ENCODE measurements around the gene RBP7. TPM values are rescaled to one million over a fixed set of nuclear protein-coding genes. Genes with fewer than 3 reads are reported as not detected.

Gene RBP7
- total and polyA plus RNA-seq, 10 of the 15 experiments (the other 5 are each of a cell fraction or from before 2014, with no cell fraction given) = 0.20 TPM; not detected in 9

DNA sequence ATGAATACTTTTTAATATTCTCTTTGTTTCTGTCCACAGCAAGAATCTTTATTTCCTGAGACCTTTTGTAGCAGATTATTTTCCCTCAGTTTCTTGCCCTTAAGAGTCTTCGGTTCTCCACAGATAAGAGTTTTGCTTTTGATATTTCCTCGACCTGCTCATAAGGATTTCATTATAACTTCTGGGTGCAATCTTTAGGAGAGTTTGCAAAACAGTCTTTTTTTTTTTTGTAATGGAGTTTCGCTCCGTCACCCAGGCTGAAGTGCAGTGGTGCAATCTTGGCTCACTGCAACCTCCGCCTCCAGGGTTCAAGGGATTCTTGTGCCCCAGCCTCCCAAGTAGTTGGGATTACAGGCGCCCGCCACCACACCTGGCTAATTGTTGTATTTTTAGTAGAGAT, 25.6 kb downstream of the RBP7 start:
- CTCF ChIA-PET = no interaction called here

More for the DNA sequence above, 25.6 kb downstream of the RBP7 start:
- ChIA-PET SMC1A (ENCODE audit: uncharacterized antibody, unreplicated experiment) (no interaction called here), POLR2A (no interaction called here), RAD21 (ENCODE audit: unreplicated experiment) (no interaction called here)
- TF ChIP-seq SPI1 (IDR thresholded peaks at IDR 0.05; ENCODE audit: borderline replicate concordance, insufficient read depth, low read depth, low read length) (no peak), GATAD2B (conservative IDR thresholded peaks at IDR 0.05; ENCODE audit: low read depth) (no peak), CHD4 (IDR thresholded peaks at IDR 0.05) (no peak), SIX5 (IDR thresholded peaks at IDR 0.05; ENCODE audit: low read depth, low read length, severe bottlenecking) (no peak), ASH2L (IDR thresholded peaks at IDR 0.05; ENCODE audit: borderline replicate concordance, low read depth) (no peak), EZH2 (IDR thresholded peaks at IDR 0.05; ENCODE audit: borderline replicate concordance, control insufficient read depth, low read depth, low read length) (no peak), MYB (IDR thresholded peaks at IDR 0.05; ENCODE audit: borderline replicate concordance, low read depth, low read length) (no peak), ZNF622 (IDR thresholded peaks at IDR 0.05) (no peak), ZBED1 (IDR thresholded peaks at IDR 0.05; ENCODE audit: borderline replicate concordance) (no peak), CREM (IDR thresholded peaks at IDR 0.05; ENCODE audit: low read depth) (no peak), MEF2B (IDR thresholded peaks at IDR 0.05; ENCODE audit: partially characterized antibody, poor library complexity, severe bottlenecking) (no peak), NR2C1 (IDR thresholded peaks at IDR 0.05) (no peak), NRF1 (conservative IDR thresholded peaks at IDR 0.05; ENCODE audit: low read depth, low read length) (no peak), PAX8 (IDR thresholded peaks at IDR 0.05) (no peak), TBL1XR1 (IDR thresholded peaks at IDR 0.05; ENCODE audit: low read depth, low read length) (no peak), NFIC (IDR thresholded peaks at IDR 0.05; ENCODE audit: low read depth, low read length) (no peak), GABPA (IDR thresholded peaks at IDR 0.05; ENCODE audit: low read depth) (no peak)
- TF ChIP-seq, protein P1, sequence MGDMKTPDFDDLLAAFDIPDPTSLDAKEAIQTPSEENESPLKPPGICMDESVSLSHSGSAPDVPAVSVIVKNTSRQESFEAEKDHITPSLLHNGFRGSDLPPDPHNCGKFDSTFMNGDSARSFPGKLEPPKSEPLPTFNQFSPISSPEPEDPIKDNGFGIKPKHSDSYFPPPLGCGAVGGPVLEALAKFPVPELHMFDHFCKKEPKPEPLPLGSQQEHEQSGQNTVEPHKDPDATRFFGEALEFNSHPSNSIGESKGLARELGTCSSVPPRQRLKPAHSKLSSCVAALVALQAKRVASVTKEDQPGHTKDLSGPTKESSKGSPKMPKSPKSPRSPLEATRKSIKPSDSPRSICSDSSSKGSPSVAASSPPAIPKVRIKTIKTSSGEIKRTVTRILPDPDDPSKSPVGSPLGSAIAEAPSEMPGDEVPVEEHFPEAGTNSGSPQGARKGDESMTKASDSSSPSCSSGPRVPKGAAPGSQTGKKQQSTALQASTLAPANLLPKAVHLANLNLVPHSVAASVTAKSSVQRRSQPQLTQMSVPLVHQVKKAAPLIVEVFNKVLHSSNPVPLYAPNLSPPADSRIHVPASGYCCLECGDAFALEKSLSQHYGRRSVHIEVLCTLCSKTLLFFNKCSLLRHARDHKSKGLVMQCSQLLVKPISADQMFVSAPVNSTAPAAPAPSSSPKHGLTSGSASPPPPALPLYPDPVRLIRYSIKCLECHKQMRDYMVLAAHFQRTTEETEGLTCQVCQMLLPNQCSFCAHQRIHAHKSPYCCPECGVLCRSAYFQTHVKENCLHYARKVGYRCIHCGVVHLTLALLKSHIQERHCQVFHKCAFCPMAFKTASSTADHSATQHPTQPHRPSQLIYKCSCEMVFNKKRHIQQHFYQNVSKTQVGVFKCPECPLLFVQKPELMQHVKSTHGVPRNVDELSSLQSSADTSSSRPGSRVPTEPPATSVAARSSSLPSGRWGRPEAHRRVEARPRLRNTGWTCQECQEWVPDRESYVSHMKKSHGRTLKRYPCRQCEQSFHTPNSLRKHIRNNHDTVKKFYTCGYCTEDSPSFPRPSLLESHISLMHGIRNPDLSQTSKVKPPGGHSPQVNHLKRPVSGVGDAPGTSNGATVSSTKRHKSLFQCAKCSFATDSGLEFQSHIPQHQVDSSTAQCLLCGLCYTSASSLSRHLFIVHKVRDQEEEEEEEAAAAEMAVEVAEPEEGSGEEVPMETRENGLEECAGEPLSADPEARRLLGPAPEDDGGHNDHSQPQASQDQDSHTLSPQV (IDR thresholded peaks at IDR 0.05) = no peak
- TF ChIP-seq, protein P2, sequence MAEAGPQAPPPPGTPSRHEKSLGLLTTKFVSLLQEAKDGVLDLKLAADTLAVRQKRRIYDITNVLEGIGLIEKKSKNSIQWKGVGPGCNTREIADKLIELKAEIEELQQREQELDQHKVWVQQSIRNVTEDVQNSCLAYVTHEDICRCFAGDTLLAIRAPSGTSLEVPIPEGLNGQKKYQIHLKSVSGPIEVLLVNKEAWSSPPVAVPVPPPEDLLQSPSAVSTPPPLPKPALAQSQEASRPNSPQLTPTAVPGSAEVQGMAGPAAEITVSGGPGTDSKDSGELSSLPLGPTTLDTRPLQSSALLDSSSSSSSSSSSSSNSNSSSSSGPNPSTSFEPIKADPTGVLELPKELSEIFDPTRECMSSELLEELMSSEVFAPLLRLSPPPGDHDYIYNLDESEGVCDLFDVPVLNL (IDR thresholded peaks at IDR 0.05; ENCODE audit: low read depth, low read length) = no peak
- TF ChIP-seq, protein P3, sequence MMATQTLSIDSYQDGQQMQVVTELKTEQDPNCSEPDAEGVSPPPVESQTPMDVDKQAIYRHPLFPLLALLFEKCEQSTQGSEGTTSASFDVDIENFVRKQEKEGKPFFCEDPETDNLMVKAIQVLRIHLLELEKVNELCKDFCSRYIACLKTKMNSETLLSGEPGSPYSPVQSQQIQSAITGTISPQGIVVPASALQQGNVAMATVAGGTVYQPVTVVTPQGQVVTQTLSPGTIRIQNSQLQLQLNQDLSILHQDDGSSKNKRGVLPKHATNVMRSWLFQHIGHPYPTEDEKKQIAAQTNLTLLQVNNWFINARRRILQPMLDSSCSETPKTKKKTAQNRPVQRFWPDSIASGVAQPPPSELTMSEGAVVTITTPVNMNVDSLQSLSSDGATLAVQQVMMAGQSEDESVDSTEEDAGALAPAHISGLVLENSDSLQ (IDR thresholded peaks at IDR 0.05) = no peak
- in situ Hi-C loops (cut with MboI) (loop anchor here (5.0 kb wide), 2 partner anchors 70 to 145 kb away; no protein-coding TSS in a partner anchor), intact Hi-C loops (cut with micrococcal nuclease; ENCODE audit: unreplicated experiment) (no loop called here)
- H3K9me3 ChIP-seq (replicated peaks; ENCODE audit: control insufficient read depth, insufficient read depth, low read length) = no peaks in the 10 kb centered on the region; the same call in 2 of the 3 replicates
- no peak overlapping the region for H3K9ac ChIP-seq (ENCODE audit: control insufficient read depth, insufficient read depth, low read length)
- no peak overlapping the region for H3K27ac ChIP-seq (ENCODE audit: control insufficient read depth, insufficient read depth)
- no peaks in the 10 kb centered on the region for H4K20me1 ChIP-seq (ENCODE audit: control insufficient read depth, insufficient read depth)
- no peak for FAIRE-seq
- H3K4me1 ChIP-seq (ENCODE audit: control insufficient read depth, insufficient read depth, low read length) = peaks cover 5% of the 10 kb centered on the region; the same call in 1 of the 2 replicates
- WGBS (ENCODE audit: insufficient coverage, insufficient replicate concordance, low lambda C conversion rate, missing lambda C conversion rate) = 83% methylated on average over 7 of the region's 7 CpGs
- no peaks in the 10 kb centered on the region for H3K79me2 ChIP-seq (ENCODE audit: control insufficient read depth, insufficient read depth, low read length)
- BruUV-seq (replicated peaks) = no TSS peak
- H3K36me3 ChIP-seq (ENCODE audit: control insufficient read depth in 2 of 2, insufficient read depth in 2 of 2, low read length in 1 of 2) = no peaks in the 10 kb centered on the region
- DNase-seq (ENCODE audit: low read depth, low spot score) = no peak
- H3K4me2 ChIP-seq (ENCODE audit: control insufficient read depth, insufficient read depth) = no peak overlapping the region
- H3K27me3 ChIP-seq (replicated peaks in 1 of 2; ENCODE audit: control insufficient read depth in 2 of 2, insufficient read depth in 2 of 2, low read length in 1 of 2) = no peaks in the 10 kb centered on the region
- no peak for ATAC-seq
- no peak overlapping the region for H3K4me3 ChIP-seq
- H2AFZ ChIP-seq (ENCODE audit: control insufficient read depth, low read depth, low read length) = no peak overlapping the region
